HCT116 (cell line): ENCODE data around the gene DIS3L2. TPM values are rescaled to one million over a fixed set of nuclear protein-coding genes. Genes with fewer than 3 reads are reported as not detected.

Source experiments
- ATAC-seq: fragments of 200-7000 bp; cut with Tn5 transposase; 2 replicates; pipeline ENCODE4 v1.9.1; 2020; ENCODE audit warnings: mild to moderate bottlenecking, moderate library complexity
- BruUV-seq: library from RNA; stranded (reverse); fragments of 400-500 nt; replicated peaks from 2 replicates; lab custom pipeline; 2021; lab: Mats Ljungman, UMichigan
- CTCF ChIA-PET: fragments of 300-600 bp; sonication (Branson Sonifier 250); formaldehyde crosslinking; loops from one replicate; lab custom pipeline; 2021; ENCODE audit warnings: antibody characterized with exemption; lab: Charles Lee
- POLR2A ChIA-PET: fragments of 300-600, 350-600 bp; sonication (Branson Sonifier 250); formaldehyde crosslinking; loops from one replicate; lab custom pipeline; 2021; ENCODE audit warnings: antibody characterized with exemption; lab: Charles Lee
- RAD21 ChIA-PET, 2 experiments: fragments of 300-600 bp; sonication (Branson Sonifier 250); formaldehyde crosslinking; loops; one replicate each; lab custom pipeline; 2023; ENCODE audit warnings: low total read pairs in 2 of 2; ENCODE audit not compliant: uncharacterized antibody in 2 of 2, unreplicated experiment in 2 of 2, low non-redundant PET in 1 of 2; lab: Charles Lee
- DNase-seq: peaks from one replicate; pipeline ENCODE4 v3.0.0-alpha.2; 2010; ENCODE audit warnings: low read depth, low spot score
- H2AFZ ChIP-seq: fragments of 200-600 bp; shearing (Covaris generic), sonication (generic); 2 replicates; pipeline ENCODE4 v1.6.1; 2017; ENCODE audit warnings: low read depth, mixed run types, mixed read lengths, antibody characterized with exemption, low read length; ENCODE audit not compliant: poor library complexity, severe bottlenecking
- H3K27ac ChIP-seq: 2 replicates; pipeline ENCODE4 v1.5.1; 2012; ENCODE audit warnings: low read depth, low read length
- H3K27me3 ChIP-seq: fragments of 200-600 bp; sonication (generic); 2 replicates; pipeline ENCODE4 v1.6.1; 2016; ENCODE audit warnings: mixed run types, low read length, mixed read lengths; ENCODE audit not compliant: insufficient read depth
- H3K36me3 ChIP-seq, 2 experiments: fragments of 200-500 bp in 1 of 2; fragments of 200-600 bp in 1 of 2; sonication (Bioruptor generic) in 1 of 2; sonication (generic) in 1 of 2; 2 replicates each; pipeline versions ENCODE4 v1.5.1 to v1.6.1; 2014 to 2016; ENCODE audit warnings: low read length in 2 of 2, inconsistent platforms in 1 of 2, mixed read lengths in 1 of 2, mixed run types in 1 of 2; ENCODE audit not compliant: insufficient read depth in 2 of 2, control insufficient read depth in 1 of 2
- H3K4me1 ChIP-seq, 2 experiments: fragments of 200-600 bp in 1 of 2; sonication (generic) in 1 of 2; 2 replicates each; pipeline versions ENCODE4 v1.5.1 to v1.6.1; 2012 to 2017; ENCODE audit warnings: low read length in 2 of 2, inconsistent platforms in 1 of 2, mild to moderate bottlenecking in 1 of 2, mixed read lengths in 1 of 2, mixed run types in 1 of 2, moderate library complexity in 1 of 2; ENCODE audit not compliant: insufficient read depth in 2 of 2, control insufficient read depth in 1 of 2
- H3K4me2 ChIP-seq: fragments of 200-600 bp; sonication (generic); 2 replicates; pipeline ENCODE4 v1.6.1; 2017; ENCODE audit warnings: mixed run types, low read length, mixed read lengths
- H3K4me3 ChIP-seq, 2 experiments: fragments of 200-600 bp in 1 of 2; sonication (generic) in 1 of 2; replicated peaks in 1 of 2; 2 replicates each; pipeline ENCODE4 v1.5.1; 2011 to 2016; ENCODE audit warnings: low read length in 2 of 2, control low read depth in 1 of 2, low read depth in 1 of 2, mild to moderate bottlenecking in 1 of 2, mixed read lengths in 1 of 2, mixed run types in 1 of 2
- H3K79me2 ChIP-seq: fragments of 200-600 bp; sonication (generic); 2 replicates; pipeline ENCODE4 v1.6.1; 2017; ENCODE audit warnings: mild to moderate bottlenecking, mixed run types, low read length, moderate library complexity, mixed read lengths; ENCODE audit not compliant: insufficient read depth
- H3K9ac ChIP-seq: fragments of 200-600 bp; sonication (generic); 2 replicates; pipeline ENCODE4 v1.6.1; 2016; ENCODE audit warnings: low read length, mixed read lengths
- H3K9me2 ChIP-seq: fragments of 200-600 bp; sonication (generic), shearing (Covaris generic); 2 replicates; pipeline ENCODE4 v1.6.1; 2017; ENCODE audit warnings: mixed run types, mild to moderate bottlenecking, moderate library complexity; ENCODE audit not compliant: insufficient read depth
- H3K9me3 ChIP-seq, 2 experiments: fragments of 200-500 bp in 1 of 2; fragments of 200-600 bp in 1 of 2; sonication (Bioruptor generic) in 1 of 2; sonication (generic) in 1 of 2; 2 replicates each; pipeline ENCODE4 v1.6.1; 2014 to 2017; ENCODE audit warnings: low read length in 2 of 2, mixed read lengths in 2 of 2, inconsistent platforms in 1 of 2, low read depth in 1 of 2, mild to moderate bottlenecking in 1 of 2, mixed run types in 1 of 2, moderate library complexity in 1 of 2; ENCODE audit not compliant: control insufficient read depth in 1 of 2, insufficient read depth in 1 of 2
- H4K20me1 ChIP-seq: fragments of 200-600 bp; sonication (generic), shearing (Covaris generic); 2 replicates; pipeline ENCODE4 v1.6.1; 2017; ENCODE audit warnings: mixed run types, mild to moderate bottlenecking, moderate library complexity; ENCODE audit not compliant: insufficient read depth
- CEBPB ChIP-seq: IDR thresholded peaks from 2 replicates; pipeline ENCODE4 v1.6.1; 2012; ENCODE audit warnings: low read depth
- CTCF ChIP-seq, 3 experiments: fragments of 200-600 bp in 1 of 3; sonication (generic) in 1 of 3; IDR thresholded peaks in 2 of 3; conservative IDR thresholded peaks in 1 of 3; 2 replicates each; pipeline ENCODE4 v1.5.1; 2012 to 2017; ENCODE audit warnings: low read depth in 2 of 3, low read length in 2 of 3, antibody characterized with exemption in 1 of 3, borderline replicate concordance in 1 of 3, control low read depth in 1 of 3, mild to moderate bottlenecking in 1 of 3, mixed read lengths in 1 of 3, mixed run types in 1 of 3, moderate library complexity in 1 of 3; ENCODE audit not compliant: insufficient read depth in 1 of 3
- EGR1 ChIP-seq: IDR thresholded peaks from 2 replicates; pipeline ENCODE4 v1.6.1; 2012; ENCODE audit warnings: low read depth
- ELF1 ChIP-seq: IDR thresholded peaks from 2 replicates; pipeline ENCODE4 v1.6.1; 2012; ENCODE audit warnings: low read depth, borderline replicate concordance
- EZH2 ChIP-seq: fragments of 200-600 bp; sonication (generic); IDR thresholded peaks from 2 replicates; pipeline ENCODE4 v1.6.1; 2017; ENCODE audit warnings: antibody characterized with exemption, mixed run types
- EZH2phosphoT487 ChIP-seq: fragments of 200-600 bp; IDR thresholded peaks from 2 replicates; pipeline ENCODE4 v1.6.1; 2018; ENCODE audit warnings: antibody characterized with exemption, borderline replicate concordance
- JUND ChIP-seq: IDR thresholded peaks from 2 replicates; pipeline ENCODE4 v1.6.1; 2012
- POLR2AphosphoS5 ChIP-seq: IDR thresholded peaks from 2 replicates; pipeline ENCODE4 v1.6.1; 2011; ENCODE audit warnings: mild to moderate bottlenecking, low read depth, low read length, moderate library complexity
- RAD21 ChIP-seq: IDR thresholded peaks from 2 replicates; pipeline ENCODE4 v1.6.1; 2012; ENCODE audit warnings: low read depth, mild to moderate bottlenecking
- YY1 ChIP-seq: IDR thresholded peaks from 2 replicates; pipeline ENCODE4 v1.6.1; 2011; ENCODE audit warnings: low read length, low read depth, moderate library complexity, mild to moderate bottlenecking; ENCODE audit not compliant: insufficient replicate concordance; ENCODE audit errors: extremely low read depth
- ZFX ChIP-seq: fragments of 450-650 bp; IDR thresholded peaks from 2 replicates; pipeline ENCODE4 v1.6.1; 2017
- intact Hi-C: fragments of 100-400 bp; cut with micrococcal nuclease; formaldehyde crosslinking; loops from 2 replicates; pipeline ENCODE4 v1.10.0; 2022
- total RNA-seq: library from RNA; stranded (reverse); gene quantifications from one replicate; pipeline ENCODE4 v1.2.1, GENCODE V29; 2021; ENCODE audit not compliant: unreplicated experiment
- TF ChIP-seq, protein P1 (sequence below): IDR thresholded peaks from 2 replicates; pipeline ENCODE4 v1.6.1; 2011; ENCODE audit warnings: mild to moderate bottlenecking, low read length, moderate library complexity; ENCODE audit not compliant: insufficient replicate concordance; ENCODE audit errors: extremely low read depth
- TF ChIP-seq, protein P2 (sequence below): IDR thresholded peaks from 2 replicates; pipeline ENCODE4 v1.6.1; 2012; ENCODE audit warnings: low read depth

Gene DIS3L2
- total RNA-seq, 1 experiment from 2014 or later = 42.5 TPM

- Histone ChIP-seq H3K4me1 (peaks cover 0 to 12% of the 10 kb centered on the region in 2 experiments; a peak in 2 of 4 replicates), H4K20me1 (no peaks in the 10 kb centered on the region), H3K27me3 (no peaks in the 10 kb centered on the region), H3K79me2 (peaks cover 83% of the 10 kb centered on the region), H3K9me2 (no peaks in the 10 kb centered on the region), H2AFZ (no peak overlapping the region), H3K36me3 (no peaks in the 10 kb centered on the region), H3K9me3 (no peaks in the 10 kb centered on the region), H3K27ac (no peak overlapping the region), H3K4me3 (no peak overlapping the region), H3K4me2 (peak overlapping the region; percentile 23; the same call in 1 of the 2 replicates), H3K9ac (no peak overlapping the region)
- RAD21 ChIA-PET = no interaction called here
- CTCF ChIA-PET = no interaction called here
- intact Hi-C loops = no loop called here
- TF ChIP-seq, protein P1, sequence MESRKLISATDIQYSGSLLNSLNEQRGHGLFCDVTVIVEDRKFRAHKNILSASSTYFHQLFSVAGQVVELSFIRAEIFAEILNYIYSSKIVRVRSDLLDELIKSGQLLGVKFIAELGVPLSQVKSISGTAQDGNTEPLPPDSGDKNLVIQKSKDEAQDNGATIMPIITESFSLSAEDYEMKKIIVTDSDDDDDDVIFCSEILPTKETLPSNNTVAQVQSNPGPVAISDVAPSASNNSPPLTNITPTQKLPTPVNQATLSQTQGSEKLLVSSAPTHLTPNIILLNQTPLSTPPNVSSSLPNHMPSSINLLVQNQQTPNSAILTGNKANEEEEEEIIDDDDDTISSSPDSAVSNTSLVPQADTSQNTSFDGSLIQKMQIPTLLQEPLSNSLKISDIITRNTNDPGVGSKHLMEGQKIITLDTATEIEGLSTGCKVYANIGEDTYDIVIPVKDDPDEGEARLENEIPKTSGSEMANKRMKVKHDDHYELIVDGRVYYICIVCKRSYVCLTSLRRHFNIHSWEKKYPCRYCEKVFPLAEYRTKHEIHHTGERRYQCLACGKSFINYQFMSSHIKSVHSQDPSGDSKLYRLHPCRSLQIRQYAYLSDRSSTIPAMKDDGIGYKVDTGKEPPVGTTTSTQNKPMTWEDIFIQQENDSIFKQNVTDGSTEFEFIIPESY = no peak
- TF ChIP-seq ELF1 = no peak
- no peak for TF ChIP-seq RAD21
- no peak for TF ChIP-seq YY1
- TF ChIP-seq EZH2phosphoT487 = no peak
- TF ChIP-seq, protein P2, sequence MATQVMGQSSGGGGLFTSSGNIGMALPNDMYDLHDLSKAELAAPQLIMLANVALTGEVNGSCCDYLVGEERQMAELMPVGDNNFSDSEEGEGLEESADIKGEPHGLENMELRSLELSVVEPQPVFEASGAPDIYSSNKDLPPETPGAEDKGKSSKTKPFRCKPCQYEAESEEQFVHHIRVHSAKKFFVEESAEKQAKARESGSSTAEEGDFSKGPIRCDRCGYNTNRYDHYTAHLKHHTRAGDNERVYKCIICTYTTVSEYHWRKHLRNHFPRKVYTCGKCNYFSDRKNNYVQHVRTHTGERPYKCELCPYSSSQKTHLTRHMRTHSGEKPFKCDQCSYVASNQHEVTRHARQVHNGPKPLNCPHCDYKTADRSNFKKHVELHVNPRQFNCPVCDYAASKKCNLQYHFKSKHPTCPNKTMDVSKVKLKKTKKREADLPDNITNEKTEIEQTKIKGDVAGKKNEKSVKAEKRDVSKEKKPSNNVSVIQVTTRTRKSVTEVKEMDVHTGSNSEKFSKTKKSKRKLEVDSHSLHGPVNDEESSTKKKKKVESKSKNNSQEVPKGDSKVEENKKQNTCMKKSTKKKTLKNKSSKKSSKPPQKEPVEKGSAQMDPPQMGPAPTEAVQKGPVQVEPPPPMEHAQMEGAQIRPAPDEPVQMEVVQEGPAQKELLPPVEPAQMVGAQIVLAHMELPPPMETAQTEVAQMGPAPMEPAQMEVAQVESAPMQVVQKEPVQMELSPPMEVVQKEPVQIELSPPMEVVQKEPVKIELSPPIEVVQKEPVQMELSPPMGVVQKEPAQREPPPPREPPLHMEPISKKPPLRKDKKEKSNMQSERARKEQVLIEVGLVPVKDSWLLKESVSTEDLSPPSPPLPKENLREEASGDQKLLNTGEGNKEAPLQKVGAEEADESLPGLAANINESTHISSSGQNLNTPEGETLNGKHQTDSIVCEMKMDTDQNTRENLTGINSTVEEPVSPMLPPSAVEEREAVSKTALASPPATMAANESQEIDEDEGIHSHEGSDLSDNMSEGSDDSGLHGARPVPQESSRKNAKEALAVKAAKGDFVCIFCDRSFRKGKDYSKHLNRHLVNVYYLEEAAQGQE = no peak
- TF ChIP-seq EZH2 = no peak
- TF ChIP-seq POLR2AphosphoS5 = no peak
- no peak for TF ChIP-seq CEBPB
- TF ChIP-seq JUND = no peak
- no peak for TF ChIP-seq EGR1
- no peak for TF ChIP-seq CTCF (IDR thresholded peaks at IDR 0.05 in 2 of 3, conservative IDR thresholded peaks at IDR 0.05 in 1 of 3; ENCODE audit: borderline replicate concordance in 1 of 3, insufficient read depth in 1 of 3, low read depth in 2 of 3, low read length in 2 of 3)
- no peak for TF ChIP-seq ZFX
- POLR2A ChIA-PET = interaction anchor here (1.7 kb wide), 1 partner anchor 9 kb away, joined by 4 read pairs; no protein-coding TSS in a partner anchor
- BruUV-seq = no TSS peak
- DNase-seq (no peak), ATAC-seq (no peak)
These were observed 23.5 kb downstream of the DIS3L2 start for GRCh38 chr2:231984992-231985391.
